Midbrain (tissue), 1 donor: ENCODE data around the gene ATG3.
"Not testable (repeated sequence)": the region's sequence is repeated elsewhere in the genome, so short reads cannot be mapped to it uniquely, and the experiment has no call there.

Source experiments
- DNase-seq: peaks from one replicate; lab custom pipeline; 2025; lab: John Stamatoyannopoulos, UW

ATG3 gene

GRCh38 chr3:112498914-112499711 is 62.6 kb downstream of the ATG3 start, which contains the start of gene BTLA:
BTLA (minus strand) TSS chr3:112499472; CDS start chr3:112499358, 114 bp downstream.
- no peak for DNase-seq

- no peak for DNase-seq
These were observed 63.7 kb downstream of the ATG3 start for GRCh38 chr3:112497897-112498548.

- DNase-seq = no peak
These were observed 65.2 kb downstream of the ATG3 start for GRCh38 chr3:112496366-112497067.

- not testable (repeated sequence) for DNase-seq
These were observed 67.4 kb downstream of the ATG3 start for GRCh38 chr3:112494448-112494767.

GRCh38 chr3:112492124-112492523 is 69.6 kb downstream of the ATG3 start:
- no peak for DNase-seq

DNA sequence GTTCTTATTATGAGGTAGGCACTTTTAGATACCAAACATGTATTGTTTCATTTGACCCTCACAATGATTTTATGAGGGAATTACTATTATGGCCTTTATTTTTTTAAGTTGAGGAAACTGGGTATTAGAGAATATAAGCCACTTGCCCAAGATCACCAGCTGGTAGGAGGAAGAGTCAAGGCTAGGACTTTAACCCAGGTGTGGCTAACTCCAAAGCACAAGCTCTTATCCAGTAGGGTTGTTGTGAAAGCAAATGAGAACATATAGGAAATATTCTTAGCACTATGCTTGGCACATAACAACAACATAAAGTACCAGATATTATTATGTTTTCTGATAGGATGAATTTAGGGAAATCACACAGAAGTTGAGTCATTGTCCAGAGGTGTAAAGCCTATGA is 70.4 kb downstream of the ATG3 start:
- DNase-seq = no peak

DNA sequence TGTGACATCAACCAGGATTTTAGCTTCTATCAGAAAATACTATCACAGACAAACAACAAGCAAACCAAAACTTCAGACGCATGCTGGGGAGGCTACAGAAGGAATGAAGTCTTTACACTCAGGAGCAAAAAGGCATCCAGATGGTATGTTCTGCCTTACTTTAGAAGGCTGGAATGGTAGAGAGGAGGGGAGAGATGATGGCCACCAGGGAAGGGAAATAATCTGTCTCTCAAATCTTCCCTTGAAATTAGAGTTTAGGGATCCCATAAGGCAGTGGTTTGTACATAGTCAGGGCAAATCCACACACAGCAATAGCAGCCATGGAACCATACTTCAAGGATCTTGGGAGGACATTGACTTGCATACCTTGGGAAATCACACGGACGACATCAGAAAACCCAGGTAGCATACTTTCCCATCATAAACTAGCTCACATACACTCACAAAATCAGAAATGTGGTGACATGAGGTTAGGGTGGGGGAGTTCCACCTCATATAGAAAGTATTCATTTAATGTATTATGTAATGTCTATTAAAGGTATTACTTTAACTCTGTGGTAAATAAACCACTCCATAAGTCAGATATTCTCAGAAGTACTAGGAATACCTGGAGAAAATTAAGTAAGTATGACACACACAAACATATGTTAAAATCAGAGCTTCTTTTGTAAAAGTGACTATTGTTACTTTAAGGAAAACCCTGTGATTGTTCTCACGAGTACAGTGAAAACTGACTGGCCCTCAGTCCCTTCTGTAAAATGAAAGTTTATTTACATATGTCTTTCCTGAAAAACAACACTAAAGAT is 71.9 kb downstream of the ATG3 start:
- no peak for DNase-seq

DNA sequence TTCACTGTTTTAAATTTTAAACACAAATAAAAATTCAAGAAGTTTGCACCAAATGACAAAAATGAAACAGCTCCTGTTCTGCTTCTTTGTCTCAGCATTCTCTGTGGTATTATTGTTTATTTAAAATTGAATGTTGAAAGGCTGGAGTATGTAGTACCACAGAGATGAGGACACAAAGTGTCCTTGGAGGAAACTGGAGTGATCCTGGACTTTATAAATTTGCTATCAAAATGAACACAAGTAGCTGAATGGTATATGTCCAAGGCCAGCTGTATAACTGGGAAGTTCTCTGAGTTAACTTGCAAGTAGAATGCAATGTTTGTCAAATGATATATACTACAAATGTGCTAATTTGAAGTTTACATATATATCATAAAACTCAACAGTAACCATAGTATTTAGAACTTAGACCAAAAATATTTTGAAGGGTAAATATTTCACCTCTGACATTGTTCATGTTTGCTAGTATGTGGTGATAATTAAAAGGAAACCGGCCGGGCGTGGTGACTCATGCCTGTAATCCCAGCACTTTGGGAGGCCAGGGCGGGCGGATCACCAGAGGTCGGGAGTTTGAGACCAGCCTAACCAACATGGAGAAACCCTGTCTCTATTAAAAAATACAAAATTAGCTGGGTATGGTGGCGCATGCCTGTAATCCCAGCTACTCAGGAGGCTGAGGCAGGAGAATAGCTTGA is 74.8 kb downstream of the ATG3 start:
- DNase-seq = no peak

GRCh38 chr3:112484352-112484751 is 77.4 kb downstream of the ATG3 start:
- no peak for DNase-seq

- no peak for DNase-seq
These were observed 79.1 kb downstream of the ATG3 start for GRCh38 chr3:112482675-112483074.
